Natural killer cell treated with Interleukin-12 subunit alpha and Interleukin-12 subunit beta and Interleukin-15 and Interleukin-18, amount 100 ng/mL, for 72 hours (primary cell): ENCODE results near the gene HRG. TPM values are rescaled to one million over a fixed set of nuclear protein-coding genes. Genes with fewer than 3 reads are reported as not detected.
"Not testable (repeated sequence)": the region's sequence is repeated elsewhere in the genome, so short reads cannot be mapped to it uniquely, and the experiment has no call there.

Source experiments
- ATAC-seq, 2 donors: fragments of 150-1000 bp; cut with Tn5 transposase in 1 of 2; sonication (Bioruptor Pico), chemical (Tn5 transposase) in 1 of 2; 2 replicates each; pipeline ENCODE4 v1.10.0; 2021
- DNase-seq: peaks from one replicate; pipeline ENCODE4 v3.0.0; 2022; ENCODE audit warnings: low spot score
- H3K27ac Mint-ChIP-seq, 2 donors: 1 replicate in 1 of 2; 2 replicates in 1 of 2; pipeline ENCODE4 v1.8.0; 2022; ENCODE audit warnings: mixed read lengths in 2 of 2, mild to moderate bottlenecking in 1 of 2, moderate library complexity in 1 of 2
- H3K27me3 Mint-ChIP-seq, 2 donors: 1 replicate in 1 of 2; 2 replicates in 1 of 2; pipeline ENCODE4 v1.8.0; 2022; ENCODE audit warnings: mixed read lengths in 2 of 2
- H3K36me3 Mint-ChIP-seq: one replicate; pipeline ENCODE4 v1.8.0; 2022; ENCODE audit warnings: mixed read lengths
- H3K4me1 Mint-ChIP-seq, 2 donors: 1 replicate in 1 of 2; 2 replicates in 1 of 2; pipeline ENCODE4 v1.8.0; 2022; ENCODE audit warnings: low read depth in 2 of 2, mixed read lengths in 2 of 2, mild to moderate bottlenecking in 1 of 2
- H3K4me3 Mint-ChIP-seq: one replicate; pipeline ENCODE4 v1.8.0; 2022; ENCODE audit warnings: mixed read lengths
- H3K9me3 Mint-ChIP-seq: 2 replicates; pipeline ENCODE4 v1.8.0; 2022; ENCODE audit warnings: mixed read lengths
- total RNA-seq, 2 donors: library from RNA; stranded (reverse); gene quantifications; one replicate each; pipeline ENCODE4 v1.2.3, GENCODE V29; 2022

Gene HRG
- total RNA-seq, 2 donors from 2014 or later = not detected

DNA sequence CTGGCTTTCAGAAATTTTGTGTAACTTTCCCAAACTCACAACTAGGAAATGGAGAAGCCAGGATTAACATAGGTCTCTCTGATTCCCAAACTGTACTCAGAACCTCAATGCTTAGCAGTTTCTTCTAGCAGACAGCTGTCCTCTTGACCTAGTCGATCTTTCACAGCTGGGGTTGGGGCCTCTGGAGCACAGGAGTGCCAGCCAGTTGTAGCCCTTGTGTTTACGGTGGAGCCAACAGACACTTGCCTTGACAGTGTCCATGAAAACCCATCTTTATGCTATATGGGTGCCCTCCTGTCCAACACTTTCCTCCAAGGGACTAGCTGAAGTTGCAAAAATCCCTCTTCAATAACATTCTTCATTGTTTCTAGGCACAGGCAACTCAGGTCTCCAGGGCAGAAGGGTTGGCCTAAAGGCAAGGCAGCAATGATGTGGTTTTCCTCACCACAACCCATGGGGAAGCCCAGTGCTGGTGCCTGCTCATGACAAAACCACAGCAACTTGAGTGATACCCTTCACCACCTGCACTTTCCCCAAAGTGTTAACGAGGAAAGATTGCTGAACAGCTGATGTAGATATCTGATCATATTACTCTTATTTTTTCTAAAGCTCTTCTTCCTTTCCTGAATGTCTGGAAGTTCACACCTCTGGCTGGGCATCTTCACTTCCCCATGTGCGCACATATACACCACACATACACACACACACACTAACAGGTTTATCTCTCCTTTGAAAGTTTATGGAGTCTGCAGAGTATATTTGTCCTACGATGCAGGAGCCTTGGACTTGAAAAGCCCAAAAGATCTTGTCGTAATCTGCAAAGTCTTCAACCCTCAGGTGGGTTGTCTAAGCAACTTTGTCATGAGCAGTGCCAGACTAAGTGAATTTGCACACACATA is 40.3 kb downstream of the HRG start:
- Mint-ChIP-seq H3K36me3 (no peaks in the 10 kb centered on the region), H3K4me3 (peak overlapping the region; percentile 16), H3K4me1 (peaks cover 12 to 18% of the 10 kb centered on the region in 2 donors), H3K27ac (peak overlapping the region in 1 of 2 donors; percentile 36), H3K27me3 (peaks cover 52 to 59% of the 10 kb centered on the region in 2 donors), H3K9me3 (no peaks in the 10 kb centered on the region)
- DNase-seq (peak; percentile 84), ATAC-seq (peak; percentile 98)

DNA sequence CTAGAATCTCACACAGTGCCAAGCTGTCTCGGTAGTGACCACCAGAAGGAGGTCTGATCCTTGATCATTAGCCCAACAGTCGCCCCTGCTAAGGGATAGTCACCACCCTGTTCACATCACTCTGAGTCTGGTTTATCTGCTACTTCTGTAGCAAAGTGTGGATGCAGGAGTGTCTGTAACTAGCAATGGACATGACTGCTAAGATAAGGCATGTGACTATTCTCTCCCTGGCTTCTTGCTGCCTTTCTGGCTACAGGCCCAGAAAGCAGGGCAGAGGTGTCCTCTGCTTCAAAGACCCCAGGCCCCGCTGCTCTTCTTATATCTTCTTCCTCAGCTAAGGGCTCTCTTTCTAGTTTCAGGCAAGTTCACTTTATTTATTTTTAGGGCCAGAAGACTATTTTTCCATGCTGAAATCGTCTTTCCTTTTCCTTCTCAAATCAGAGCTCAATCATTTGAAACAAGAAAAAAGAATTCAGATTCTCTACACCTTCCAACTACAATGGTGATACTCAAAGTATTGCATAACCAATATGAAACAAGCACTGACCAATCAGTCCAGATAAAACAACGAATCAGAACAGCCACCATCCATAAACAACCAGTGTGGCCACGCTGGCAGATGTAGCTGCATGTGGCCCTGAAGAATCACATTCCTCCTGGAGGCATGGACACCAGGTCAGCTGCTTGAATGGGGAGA is 43.3 kb downstream of the HRG start:
- Mint-ChIP-seq H3K4me1 (peaks cover 12 to 18% of the 10 kb centered on the region in 2 donors), H3K27me3 (peaks cover 56 to 73% of the 10 kb centered on the region in 2 donors)
- no peak for ATAC-seq

DNA sequence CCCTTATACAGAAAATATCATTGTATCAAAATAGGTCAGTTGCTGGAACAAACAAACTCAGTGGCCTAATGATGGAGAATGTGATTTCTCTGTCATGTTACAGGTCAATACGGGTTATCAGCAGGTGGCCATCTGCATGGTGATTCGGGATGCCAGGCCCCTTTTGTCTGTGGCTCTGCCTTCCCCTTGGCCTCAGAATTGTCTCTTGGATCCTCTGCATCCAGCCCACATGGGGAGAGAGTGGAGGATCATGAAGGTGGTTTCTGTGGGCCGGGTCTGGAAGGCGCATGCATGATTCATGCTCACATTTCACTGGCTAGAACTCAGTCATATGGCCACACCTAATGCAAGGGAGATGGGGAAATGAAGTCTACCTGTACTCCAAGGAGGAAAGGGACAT is 44.9 kb downstream of the HRG start:
- H3K4me3 Mint-ChIP-seq, H3K36me3 Mint-ChIP-seq, ATAC-seq, DNase-seq, H3K27ac Mint-ChIP-seq, H3K9me3 Mint-ChIP-seq: not testable (repeated sequence)
- Mint-ChIP-seq H3K27me3 (peaks cover 54 to 65% of the 10 kb centered on the region in 2 donors), H3K4me1 (peaks cover 11 to 17% of the 10 kb centered on the region in 2 donors)

More for the DNA sequence above, 43.3 kb downstream of the HRG start:
- H3K36me3 Mint-ChIP-seq = no peaks in the 10 kb centered on the region
- no peak for DNase-seq
- no peak overlapping the region for H3K4me3 Mint-ChIP-seq
- H3K9me3 Mint-ChIP-seq = no peaks in the 10 kb centered on the region
- peak overlapping the region in 1 of 2 donors; percentile 11 for H3K27ac Mint-ChIP-seq

DNA sequence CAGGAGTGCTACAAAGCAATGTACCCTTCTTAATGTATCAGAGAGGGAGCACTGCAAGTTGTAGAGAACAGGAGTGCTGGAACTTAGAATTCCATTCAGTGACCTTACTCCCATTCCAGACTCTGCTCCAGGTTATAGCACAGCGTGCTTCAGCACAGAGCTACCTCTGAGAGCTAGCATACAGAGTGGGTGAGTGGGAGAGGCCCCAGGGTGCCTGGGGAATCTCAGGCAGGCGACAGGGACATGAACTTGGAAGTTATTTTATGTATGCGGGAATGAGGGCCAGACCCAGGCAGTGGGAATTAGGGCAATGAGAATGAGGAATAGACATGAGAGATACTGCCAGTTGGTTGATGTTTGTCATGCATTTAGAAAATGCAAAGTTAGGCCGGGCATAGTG is 47.7 kb downstream of the HRG start:
- H3K27me3 Mint-ChIP-seq = peaks cover 37 to 42% of the 10 kb centered on the region in 2 donors
- DNase-seq = no peak
- peaks cover 0 to 5% of the 10 kb centered on the region in 2 donors for H3K4me1 Mint-ChIP-seq
- no peaks in the 10 kb centered on the region for H3K9me3 Mint-ChIP-seq
- no peak overlapping the region for H3K27ac Mint-ChIP-seq
- ATAC-seq = no peak
- no peaks in the 10 kb centered on the region for H3K36me3 Mint-ChIP-seq
- H3K4me3 Mint-ChIP-seq = no peak overlapping the region

DNA sequence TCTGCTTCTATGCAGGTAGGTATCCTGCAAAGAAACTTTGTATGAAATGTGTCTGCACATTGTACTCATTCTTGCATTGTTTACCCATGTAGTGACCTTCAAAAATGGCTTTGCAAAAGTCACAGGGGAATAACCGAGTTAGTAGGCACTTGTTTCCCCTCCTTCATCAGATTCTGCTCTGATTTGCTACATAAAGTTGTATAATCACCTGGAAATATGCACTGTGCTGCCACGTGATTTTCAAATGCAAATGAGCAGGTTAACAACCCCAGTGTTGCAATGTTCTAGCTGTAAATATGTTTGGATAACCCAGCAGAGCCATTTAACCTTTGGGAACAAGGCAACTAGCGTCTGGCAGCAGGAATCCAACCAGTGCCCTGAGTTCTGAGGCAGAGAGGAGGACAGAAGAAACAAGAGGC is 51.2 kb downstream of the HRG start, which contains the start of gene KNG1:
KNG1 (plus strand) TSS at position 321 of the 419 bp plus-strand sequence. CDS start 184 bp downstream, outside the sequence.
- H3K4me1 Mint-ChIP-seq = no peaks in the 10 kb centered on the region
- H3K27ac Mint-ChIP-seq = no peak within 1 kb of the TSS
- ATAC-seq = no peak
- H3K27me3 Mint-ChIP-seq = peaks cover 27 to 29% of the 10 kb centered on the region in 2 donors
- H3K36me3 Mint-ChIP-seq = no peaks in the 10 kb centered on the region
- no peak within 1 kb of the TSS for H3K4me3 Mint-ChIP-seq
- H3K9me3 Mint-ChIP-seq = no peaks in the 10 kb centered on the region
- DNase-seq = no peak

DNA sequence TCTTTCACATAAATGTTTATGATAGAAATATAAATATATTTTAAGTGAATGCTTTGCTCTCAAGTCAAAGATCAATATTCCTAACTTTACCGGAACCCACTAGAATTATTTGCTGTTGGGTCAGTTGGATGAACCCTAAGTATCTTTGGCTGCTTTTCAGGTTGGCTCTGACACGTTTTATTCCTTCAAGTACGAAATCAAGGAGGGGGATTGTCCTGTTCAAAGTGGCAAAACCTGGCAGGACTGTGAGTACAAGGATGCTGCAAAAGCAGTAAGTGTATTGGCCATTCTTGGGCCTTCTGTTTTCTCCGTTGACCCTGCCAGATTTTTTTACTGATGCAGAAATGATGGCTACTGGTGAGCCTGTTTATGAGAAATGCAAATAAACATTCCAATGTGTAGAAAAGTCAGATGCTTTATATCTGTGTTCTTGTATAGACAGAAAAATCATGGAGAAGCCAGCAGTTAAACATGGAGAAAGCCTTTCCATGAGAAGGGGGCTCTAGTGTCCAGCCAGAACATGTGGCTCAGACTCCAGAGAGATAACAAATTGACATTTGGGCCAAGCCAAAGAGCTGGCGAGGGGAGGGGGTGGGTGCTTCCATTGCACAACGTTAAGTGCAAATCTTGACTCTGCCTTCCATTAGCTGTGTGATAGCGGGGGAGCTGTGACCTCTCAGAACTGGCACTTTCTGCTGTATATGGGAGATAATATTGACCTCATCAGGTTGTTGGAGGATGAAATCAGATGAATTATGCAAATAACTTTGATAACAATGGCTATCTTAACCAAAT is 54.3 kb downstream of the HRG start:
- Mint-ChIP-seq H3K4me3 (no peak overlapping the region), H3K9me3 (no peaks in the 10 kb centered on the region), H3K27me3 (peaks cover 10 to 25% of the 10 kb centered on the region in 2 donors), H3K27ac (no peak overlapping the region), H3K36me3 (no peaks in the 10 kb centered on the region), H3K4me1 (no peaks in the 10 kb centered on the region)
- ATAC-seq (no peak), DNase-seq (no peak)

DNA sequence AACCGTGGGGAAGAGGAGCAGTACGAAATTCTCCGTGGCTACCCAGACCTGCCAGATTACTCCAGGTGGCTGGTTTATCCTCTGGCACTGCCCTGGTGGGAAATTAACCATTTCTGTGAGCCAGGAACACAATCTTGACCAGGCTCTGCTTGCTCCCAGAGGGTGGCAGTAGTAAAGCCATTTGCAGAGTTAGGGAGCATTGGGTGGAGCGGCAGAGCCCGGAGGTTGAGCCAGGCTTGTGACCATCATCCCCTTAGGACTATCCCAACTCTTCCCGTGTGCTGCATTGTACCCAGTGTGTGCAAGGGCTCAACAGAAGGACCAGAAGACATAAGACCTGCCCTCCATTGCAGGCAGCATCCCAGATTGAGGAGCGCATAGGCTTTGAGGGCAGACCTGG is 56.6 kb downstream of the HRG start:
- Mint-ChIP-seq H3K4me1 (no peaks in the 10 kb centered on the region), H3K36me3 (no peaks in the 10 kb centered on the region), H3K27me3 (peaks cover 11 to 23% of the 10 kb centered on the region in 2 donors), H3K4me3 (no peak overlapping the region), H3K27ac (no peak overlapping the region), H3K9me3 (no peaks in the 10 kb centered on the region)
- ATAC-seq (no peak), DNase-seq (no peak)

DNA sequence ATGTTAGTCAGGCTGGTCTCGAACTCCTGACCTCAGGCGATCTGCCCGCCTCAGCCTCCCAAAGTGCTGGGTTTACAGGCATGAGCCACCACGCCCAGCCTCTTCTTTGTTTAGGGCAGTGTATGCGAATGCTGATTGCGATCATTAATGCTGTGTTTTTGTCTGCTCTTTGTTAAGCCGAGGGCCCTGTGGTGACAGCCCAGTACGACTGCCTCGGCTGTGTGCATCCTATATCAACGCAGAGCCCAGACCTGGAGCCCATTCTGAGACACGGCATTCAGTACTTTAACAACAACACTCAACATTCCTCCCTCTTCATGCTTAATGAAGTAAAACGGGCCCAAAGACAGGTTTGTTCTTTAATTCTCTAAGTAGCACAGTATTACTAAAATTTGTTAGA is 59.1 kb downstream of the HRG start:
- Mint-ChIP-seq H3K4me3 (no peak overlapping the region), H3K4me1 (no peaks in the 10 kb centered on the region), H3K36me3 (no peaks in the 10 kb centered on the region), H3K27me3 (peaks cover 11 to 25% of the 10 kb centered on the region in 2 donors), H3K9me3 (no peaks in the 10 kb centered on the region), H3K27ac (no peak overlapping the region)
- no peak for ATAC-seq
- DNase-seq = no peak

Other genes starting within 250 kb of the HRG start
- gene CRYGS, start 121.6 kb upstream of the HRG start, total RNA-seq = 1 to 10 TPM; 4.5 to 5.7 TPM
- 10 to 100 TPM; 16.3 to 21.8 TPM for gene TBCCD1, start 98.7 kb upstream of the HRG start, total RNA-seq
- 10 to 100 TPM; 84.2 to 99.6 TPM for gene DNAJB11, start 95.3 kb upstream of the HRG start, total RNA-seq
- not detected for gene AHSG, start 53.0 kb upstream of the HRG start, total RNA-seq
- gene FETUB, start 25.6 kb upstream of the HRG start, total RNA-seq = not detected
- not detected for gene KNG1, start 51.3 kb downstream of the HRG start, total RNA-seq
- 100 to 1,000 TPM; 399 to 539 TPM for gene EIF4A2, start 117.6 kb downstream of the HRG start, total RNA-seq
- gene RFC4, start 140.5 kb downstream of the HRG start, total RNA-seq = 100 to 1,000 TPM in 1 of 2 donors, 10 to 100 TPM in 1; 63.1 to 114 TPM
- not detected for gene ADIPOQ, start 176.7 kb downstream of the HRG start, total RNA-seq